Esophagus muscularis mucosa (tissue), 4 donors: ENCODE data around the gene TSFM. TPM values are rescaled to one million over a fixed set of nuclear protein-coding genes. Genes with fewer than 3 reads are reported as not detected.

ENCODE experiments used
- DNase-seq: peaks from one replicate; pipeline ENCODE4 v3.0.0-alpha.2; 2017; ENCODE audit errors: extremely low spot score
- H3K27ac ChIP-seq, 4 donors: fragments of 200-600 bp; sonication (generic); replicated peaks in 1 of 4; 1 replicate in 3 of 4; 2 replicates in 1 of 4; pipeline ENCODE4 v1.5.1; 2016 to 2019; ENCODE audit warnings: mild to moderate bottlenecking in 1 of 4
- H3K27me3 ChIP-seq, 4 donors: fragments of 200-600 bp; sonication (generic); one replicate each; pipeline versions ENCODE4 v1.5.1 to v1.6.0; 2016 to 2019
- H3K36me3 ChIP-seq, 4 donors: fragments of 200-600 bp; sonication (generic); one replicate each; pipeline ENCODE4 v1.5.1; 2016 to 2019
- H3K4me1 ChIP-seq, 4 donors: fragments of 200-600 bp; sonication (generic); one replicate each; pipeline ENCODE4 v1.5.1; 2016 to 2019
- H3K4me3 ChIP-seq, 4 donors: fragments of 200-600 bp; sonication (generic); 1 replicate in 2 of 4; 2 replicates in 2 of 4; pipeline ENCODE4 v1.5.1; 2016 to 2019; ENCODE audit warnings: mild to moderate bottlenecking in 4 of 4, moderate library complexity in 1 of 4
- H3K9me3 ChIP-seq, 4 donors: fragments of 200-600 bp; sonication (generic); 1 replicate in 3 of 4; 2 replicates in 1 of 4; pipeline ENCODE4 v1.5.1; 2016 to 2019
- CTCF ChIP-seq, 3 experiments: fragments of 200-600 bp in 2 of 3; fragments of 450-650 bp in 1 of 3; sonication (generic) in 2 of 3; IDR thresholded peaks; one replicate each; pipeline ENCODE4 v1.5.1; 2017 to 2019; ENCODE audit warnings: antibody characterized with exemption in 3 of 3, mild to moderate bottlenecking in 2 of 3, moderate library complexity in 1 of 3
- EP300 ChIP-seq: sonication (generic); formaldehyde crosslinking; IDR thresholded peaks from one replicate; pipeline ENCODE4 v1.6.1; 2017; ENCODE audit warnings: antibody characterized with exemption
- POLR2A ChIP-seq: fragments of 450-650 bp; IDR thresholded peaks from one replicate; pipeline ENCODE4 v1.6.1; 2017; ENCODE audit warnings: antibody characterized with exemption, moderate library complexity, mild to moderate bottlenecking, low read depth
- POLR2AphosphoS5 ChIP-seq, 2 donors: sonication (generic); formaldehyde crosslinking; IDR thresholded peaks; one replicate each; pipeline ENCODE4 v1.6.1; 2017; ENCODE audit warnings: antibody characterized with exemption in 2 of 2
- WGBS: methylation state at CpG from one replicate; pipeline ENCODE4 v1.1.5; 2018; 5-methylcytosine and 5-hydroxymethylcytosine counted together
- intact Hi-C: fragments of 100-400 bp; cut with DNase I; formaldehyde crosslinking; loops from one replicate; pipeline ENCODE4 v1.15.1; 2023
- total RNA-seq, 4 donors: library from RNA; depleted of rRNA; stranded (reverse); fragments of >200 nt; gene quantifications; one replicate each; pipeline versions ENCODE4 v1.1.0 to v1.2.1, GENCODE V29; 2016

The TSFM gene
- total RNA-seq, 4 donors from 2014 or later: 17.6 to 38.4 (median 29.2) TPM

- DNase-seq: no peak
- no peaks in the 10 kb centered on the region for H3K9me3 ChIP-seq
- no peaks in the 10 kb centered on the region for H3K27me3 ChIP-seq
- H3K4me3 ChIP-seq: peak overlapping the region in 1 of 4 donors; percentile 74
- TF ChIP-seq CTCF (IDR thresholded peaks at IDR 0.05) (no peak), EP300 (no peak), POLR2A (no peak), POLR2AphosphoS5 (IDR thresholded peaks at IDR 0.05) (no peak)
- H3K27ac ChIP-seq: peak overlapping the region in 2 of 4 donors; percentile 69 to 74
- H3K4me1 ChIP-seq: peaks cover 26 to 64% (median 44%) of the 10 kb centered on the region in 4 donors
- H3K36me3 ChIP-seq: peaks cover 17 to 36% (median 29%) of the 10 kb centered on the region in 4 donors
- 32% methylated on average over 1 of the region's 1 CpG for WGBS
- intact Hi-C loops: no loop called here
These were observed 28.7 kb upstream of the TSFM start for GRCh38 chr12:57753756-57754337.

GRCh38 chr12:57754411-57755193, 28.0 kb upstream of the TSFM start, which contains the start of gene MARCHF9:
TSS of gene MARCHF9 (plus strand) at chr12:57755103. CDS start at chr12:57755529, 426 bp downstream.
- Histone ChIP-seq H3K27ac (peak within 1 kb of the TSS; percentile 65 to 74 (median 72)), H3K27me3 (no peaks in the 10 kb centered on the region), H3K36me3 (peaks cover 11 to 32% (median 27%) of the 10 kb centered on the region in 4 donors), H3K9me3 (no peaks in the 10 kb centered on the region), H3K4me3 (peak within 1 kb of the TSS; percentile 74 to 91 (median 86)), H3K4me1 (peaks cover 26 to 64% (median 44%) of the 10 kb centered on the region in 4 donors)
- TF ChIP-seq CTCF (IDR thresholded peaks at IDR 0.05) (no peak), POLR2AphosphoS5 (IDR thresholded peaks at IDR 0.05) (peak in 1 of 2 donors; percentile 37), EP300 (no peak)
- no peak for DNase-seq
- WGBS: 4% methylated on average over 16 of the region's 41 CpGs
- intact Hi-C loops: no loop called here

GRCh38 chr12:57755194-57755453, 27.5 kb upstream of the TSFM start:
- WGBS: no CpG with 5 or more reads among the region's 34 CpGs
- TF ChIP-seq POLR2A (no peak), EP300 (no peak), CTCF (IDR thresholded peaks at IDR 0.05) (no peak), POLR2AphosphoS5 (IDR thresholded peaks at IDR 0.05) (no peak)
- DNase-seq: no peak
- intact Hi-C loops: no loop called here
- H3K36me3 ChIP-seq: peaks cover 5 to 27% (median 23%) of the 10 kb centered on the region in 4 donors
- H3K27ac ChIP-seq: peak overlapping the region; percentile 65 to 74 (median 72)
- no peaks in the 10 kb centered on the region for H3K9me3 ChIP-seq
- peaks cover 26 to 64% (median 44%) of the 10 kb centered on the region in 4 donors for H3K4me1 ChIP-seq
- no peaks in the 10 kb centered on the region for H3K27me3 ChIP-seq
- peak overlapping the region; percentile 74 to 91 (median 86) for H3K4me3 ChIP-seq

GRCh38 chr12:57755454-57756372, 26.9 kb upstream of the TSFM start:
- DNase-seq: no peak
- intact Hi-C loops: no loop called here
- H3K36me3 ChIP-seq: peaks cover 0 to 21% (median 18%) of the 10 kb centered on the region in 4 donors
- peak overlapping the region; percentile 74 to 91 (median 86) for H3K4me3 ChIP-seq
- peaks cover 25 to 58% (median 41%) of the 10 kb centered on the region in 4 donors for H3K4me1 ChIP-seq
- TF ChIP-seq EP300 (no peak), POLR2AphosphoS5 (IDR thresholded peaks at IDR 0.05) (no peak), CTCF (IDR thresholded peaks at IDR 0.05) (no peak), POLR2A (no peak)
- peak overlapping the region; percentile 65 to 74 (median 72) for H3K27ac ChIP-seq
- WGBS: 13% methylated on average over 6 of the region's 76 CpGs
- no peaks in the 10 kb centered on the region for H3K9me3 ChIP-seq
- H3K27me3 ChIP-seq: no peaks in the 10 kb centered on the region
